Stimulated activated memory B cell treated with anti-CD40 and anti-IgM and Interleukin-4, amounts not matched to agents 10 μg/mL and 1 μg/mL and 100 μg/mL, for 72 hours (primary cell): Measurements from ENCODE around the gene CEACAM1.
"Not testable (repeated sequence)": the region's sequence is repeated elsewhere in the genome, so short reads cannot be mapped to it uniquely, and the experiment has no call there.

ENCODE experiments used
- ATAC-seq: fragments of 150-1000 bp; cut with Tn5 transposase; 2 replicates; pipeline ENCODE4 v1.10.0; 2021
- H3K27ac Mint-ChIP-seq: one replicate; pipeline ENCODE4 v1.8.0; 2022; ENCODE audit warnings: mild to moderate bottlenecking, mixed read lengths
- H3K27me3 Mint-ChIP-seq: one replicate; pipeline ENCODE4 v1.8.0; 2022; ENCODE audit warnings: mixed read lengths
- H3K36me3 Mint-ChIP-seq: one replicate; pipeline ENCODE4 v1.8.0; 2022; ENCODE audit warnings: mixed read lengths
- H3K4me1 Mint-ChIP-seq: one replicate; pipeline ENCODE4 v1.8.0; 2022; ENCODE audit warnings: mixed read lengths
- H3K4me3 Mint-ChIP-seq: one replicate; pipeline ENCODE4 v1.8.0; 2022; ENCODE audit warnings: mild to moderate bottlenecking, moderate library complexity, mixed read lengths
- H3K9me3 Mint-ChIP-seq: one replicate; pipeline ENCODE4 v1.8.0; 2022; ENCODE audit warnings: mixed read lengths

CEACAM1 gene

DNA sequence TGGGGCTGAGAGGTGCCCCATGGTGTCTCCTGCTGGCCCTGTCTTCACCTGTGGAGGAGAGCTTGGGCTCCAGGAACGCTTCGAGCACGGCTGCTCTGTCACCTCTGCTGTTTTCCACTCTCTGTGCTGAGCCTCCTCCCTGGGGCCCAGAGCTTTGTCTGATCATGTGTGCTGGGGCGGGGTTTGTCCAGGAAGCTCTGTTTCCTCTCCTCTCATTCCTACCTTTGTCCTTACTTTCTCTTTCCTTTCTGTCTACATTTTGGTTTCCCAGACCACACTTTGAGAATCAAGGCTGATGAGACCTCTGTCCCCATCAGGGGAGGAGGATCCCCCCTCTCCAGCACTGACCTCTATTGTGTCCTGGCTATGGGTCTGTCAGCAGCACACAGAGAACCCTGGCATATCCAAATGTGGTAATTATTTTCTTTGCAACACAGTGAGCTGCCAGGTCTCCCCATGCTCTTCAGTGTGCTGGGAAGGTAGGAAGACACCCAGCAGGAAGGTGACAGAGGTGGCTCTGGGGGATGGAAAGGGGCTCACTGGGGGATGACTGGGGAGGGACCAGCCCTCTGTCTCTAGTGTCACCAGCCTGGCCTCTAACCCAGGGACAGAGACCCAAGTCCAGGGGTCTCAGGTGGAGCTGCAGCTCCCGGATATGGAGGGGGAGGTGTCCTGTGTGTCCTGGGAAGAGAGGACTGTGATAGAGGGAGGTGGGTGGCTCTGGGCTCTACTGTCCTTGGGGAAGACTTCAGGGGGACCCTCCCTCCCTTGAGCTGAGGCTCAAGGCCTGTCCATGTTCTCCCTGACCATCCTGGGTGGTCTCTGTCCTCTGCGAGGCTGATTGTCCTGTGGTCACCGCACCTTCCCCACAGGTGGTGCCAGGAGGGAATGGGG is at the start of gene CEACAM1:
Gene CEACAM1, minus strand, starts transcription at position 128 of the 894 bp plus-strand sequence. Its CDS starts 107 bp downstream, at position 21.
- Mint-ChIP-seq H3K9me3 (no peaks in the 10 kb centered on the region), H3K4me3 (peak within 1 kb of the TSS; percentile 75), H3K27me3 (no peaks in the 10 kb centered on the region), H3K4me1 (peaks cover 40% of the 10 kb centered on the region), H3K36me3 (no peaks in the 10 kb centered on the region), H3K27ac (peak within 1 kb of the TSS; percentile 80)
- peak; percentile 77 for ATAC-seq

DNA sequence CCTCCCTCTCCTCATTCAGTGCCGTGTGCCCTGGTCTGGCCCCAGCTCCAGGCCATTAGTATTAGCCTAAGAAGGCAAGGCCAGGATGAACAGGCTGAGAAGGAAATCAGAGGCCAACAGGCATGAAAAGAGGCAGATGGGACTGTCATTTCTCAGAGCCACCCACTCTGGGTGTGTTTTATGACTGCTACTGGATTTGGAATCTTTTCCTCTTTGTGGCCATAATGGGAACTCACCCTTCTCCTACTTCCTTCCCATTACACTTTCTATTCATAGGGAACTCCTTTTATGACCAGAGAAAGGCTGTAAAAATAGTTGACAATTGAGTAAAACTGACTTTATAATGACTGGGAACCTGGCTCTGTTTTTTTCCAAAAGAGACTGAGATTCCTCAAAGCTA is 48.7 kb upstream of the CEACAM1 start:
- Mint-ChIP-seq H3K4me3 (no peak overlapping the region), H3K27me3 (no peaks in the 10 kb centered on the region), H3K27ac (peak overlapping the region; percentile 81), H3K9me3 (no peaks in the 10 kb centered on the region), H3K4me1 (peaks cover 17% of the 10 kb centered on the region), H3K36me3 (no peaks in the 10 kb centered on the region)
- no peak for ATAC-seq

DNA sequence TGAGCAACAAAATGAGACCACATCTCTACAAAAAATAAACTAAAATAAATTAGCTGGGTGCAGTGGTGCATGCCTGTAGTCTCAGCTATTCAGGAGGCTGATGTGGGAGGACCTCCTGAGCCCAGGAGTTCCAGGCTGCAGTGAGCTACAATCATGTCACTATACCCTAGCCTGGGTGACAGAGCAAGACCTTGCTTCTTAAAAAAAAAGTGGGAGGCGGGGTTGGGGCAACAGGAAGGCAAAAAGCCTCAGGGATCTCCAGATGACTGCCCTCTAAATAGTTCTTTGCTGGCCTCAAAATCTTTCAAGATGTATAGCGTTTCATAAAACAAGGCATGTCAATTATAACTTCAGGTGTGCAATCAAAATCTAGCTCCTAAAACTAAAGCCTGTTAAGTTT is 48.0 kb upstream of the CEACAM1 start:
- Mint-ChIP-seq H3K27ac (peak overlapping the region; percentile 81), H3K27me3 (no peaks in the 10 kb centered on the region), H3K9me3 (no peaks in the 10 kb centered on the region), H3K4me3 (no peak overlapping the region), H3K36me3 (no peaks in the 10 kb centered on the region), H3K4me1 (peaks cover 17% of the 10 kb centered on the region)
- peak; percentile 43 for ATAC-seq

DNA sequence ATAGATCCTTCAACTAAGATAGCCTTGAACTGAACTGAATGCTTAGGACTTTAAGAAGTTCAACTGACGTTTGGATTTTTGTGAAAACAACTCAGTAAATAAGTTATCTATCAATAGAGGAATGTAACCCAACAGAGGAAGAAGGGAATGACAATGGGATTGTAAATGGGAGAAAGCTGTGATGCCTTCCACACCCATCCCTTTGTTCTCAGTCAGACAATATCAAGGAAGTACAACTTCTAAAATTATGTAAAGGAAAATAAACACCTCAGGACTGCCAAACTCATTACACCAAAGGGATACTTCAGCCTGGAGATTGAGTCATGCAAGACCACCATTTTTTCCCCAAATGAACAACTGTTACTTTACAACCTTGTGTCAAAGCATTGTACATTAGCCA is 45.4 kb upstream of the CEACAM1 start:
- Mint-ChIP-seq H3K4me1 (peaks cover 17% of the 10 kb centered on the region), H3K9me3 (no peaks in the 10 kb centered on the region), H3K4me3 (no peak overlapping the region), H3K36me3 (no peaks in the 10 kb centered on the region), H3K27me3 (no peaks in the 10 kb centered on the region), H3K27ac (no peak overlapping the region)
- ATAC-seq, result no peak

DNA sequence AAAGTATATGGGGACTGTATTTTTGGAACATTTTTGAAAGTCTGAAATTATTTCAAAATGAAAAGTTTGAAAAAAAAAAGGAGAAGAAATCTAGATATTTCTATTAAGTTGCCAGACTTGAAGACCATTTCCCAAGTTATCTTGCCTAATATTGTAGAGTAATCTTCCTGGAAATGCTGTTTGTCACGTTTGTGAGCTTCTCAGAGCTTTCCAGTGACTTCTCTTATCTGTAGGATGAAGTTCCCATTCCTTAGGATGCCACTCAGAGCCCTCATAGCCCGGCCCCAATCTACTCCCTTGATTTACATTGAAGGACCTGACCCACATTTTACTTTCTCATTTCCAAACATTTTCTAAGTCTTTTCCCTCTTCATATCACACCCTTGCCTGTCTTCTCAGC is 42.8 kb upstream of the CEACAM1 start:
- Mint-ChIP-seq H3K27ac (no peak overlapping the region), H3K9me3 (no peaks in the 10 kb centered on the region), H3K4me3 (no peak overlapping the region), H3K36me3 (no peaks in the 10 kb centered on the region), H3K27me3 (no peaks in the 10 kb centered on the region), H3K4me1 (peaks cover 23% of the 10 kb centered on the region)
- no peak for ATAC-seq

DNA sequence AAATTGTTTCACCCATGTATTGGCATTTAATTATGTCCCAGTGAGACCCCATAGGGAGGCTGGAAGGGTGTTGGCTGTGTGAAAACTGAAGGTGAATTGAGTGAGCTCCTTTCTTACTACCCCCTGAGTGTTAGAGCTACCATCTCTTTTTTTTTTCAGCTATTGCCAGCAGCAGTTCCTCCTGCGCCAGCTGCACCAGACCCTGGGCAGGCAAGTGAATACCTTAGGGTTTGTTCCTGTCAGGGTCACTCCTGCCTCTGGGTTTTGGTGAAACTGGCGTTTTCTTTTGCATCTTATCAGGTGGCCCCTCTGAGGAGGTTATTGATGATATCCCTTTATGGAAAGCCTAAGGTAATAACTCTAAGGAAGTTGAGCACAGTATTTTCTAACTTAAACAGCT is 40.9 kb upstream of the CEACAM1 start:
- Mint-ChIP-seq H3K4me1 (peaks cover 19% of the 10 kb centered on the region), H3K9me3 (no peaks in the 10 kb centered on the region), H3K27me3 (no peaks in the 10 kb centered on the region), H3K36me3 (no peaks in the 10 kb centered on the region), H3K27ac (peak overlapping the region; percentile 1), H3K4me3 (no peak overlapping the region)
- no peak for ATAC-seq

DNA sequence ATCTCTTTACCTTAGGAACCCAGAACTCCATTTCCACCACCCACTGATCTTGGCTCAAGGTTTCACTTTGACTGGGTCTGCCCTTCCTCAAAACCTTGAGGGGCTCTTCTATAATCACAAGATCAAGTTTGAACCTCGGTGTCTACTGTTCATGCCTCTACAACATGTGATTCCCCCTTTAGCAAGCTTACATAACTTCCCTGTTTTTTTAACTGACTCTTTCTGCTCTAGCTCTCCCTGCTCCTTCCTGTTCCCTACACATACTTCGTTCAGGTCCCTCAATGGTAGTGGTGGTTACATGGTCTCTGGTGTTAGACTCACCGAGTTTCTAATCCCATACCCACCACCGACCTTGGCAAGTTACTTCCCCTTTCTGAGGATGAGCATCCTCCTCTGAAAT is 39.7 kb upstream of the CEACAM1 start:
- Mint-ChIP-seq H3K27ac (no peak overlapping the region), H3K9me3 (no peaks in the 10 kb centered on the region), H3K36me3 (no peaks in the 10 kb centered on the region), H3K27me3 (peaks cover 6% of the 10 kb centered on the region), H3K4me3 (no peak overlapping the region), H3K4me1 (peaks cover 25% of the 10 kb centered on the region)
- ATAC-seq, result peak; percentile 77

DNA sequence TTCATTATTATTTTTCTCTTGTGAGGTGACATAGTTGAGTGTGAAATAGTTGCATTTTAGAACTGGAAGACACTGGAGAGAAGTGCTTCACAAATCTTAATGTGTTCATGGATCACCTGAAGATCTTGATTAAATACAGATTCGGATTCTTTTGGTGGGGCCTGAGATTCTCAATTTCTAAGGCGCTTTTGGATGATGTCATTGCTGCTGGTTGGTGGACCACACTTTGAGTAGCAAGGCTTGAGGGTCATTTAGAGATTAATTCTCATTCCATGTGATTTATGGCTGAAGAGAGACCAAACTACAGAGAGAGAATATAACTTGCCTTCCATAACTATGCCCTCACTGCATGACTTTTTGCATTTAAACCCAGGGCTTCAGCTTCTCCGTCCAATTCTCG is 39.3 kb upstream of the CEACAM1 start:
- no peaks in the 10 kb centered on the region for H3K36me3 Mint-ChIP-seq
- no peaks in the 10 kb centered on the region for H3K9me3 Mint-ChIP-seq
- peaks cover 8% of the 10 kb centered on the region for H3K27me3 Mint-ChIP-seq
- H3K4me1 Mint-ChIP-seq, result peaks cover 25% of the 10 kb centered on the region
- ATAC-seq, result no peak
- no peak overlapping the region for H3K27ac Mint-ChIP-seq
- H3K4me3 Mint-ChIP-seq, result no peak overlapping the region

DNA sequence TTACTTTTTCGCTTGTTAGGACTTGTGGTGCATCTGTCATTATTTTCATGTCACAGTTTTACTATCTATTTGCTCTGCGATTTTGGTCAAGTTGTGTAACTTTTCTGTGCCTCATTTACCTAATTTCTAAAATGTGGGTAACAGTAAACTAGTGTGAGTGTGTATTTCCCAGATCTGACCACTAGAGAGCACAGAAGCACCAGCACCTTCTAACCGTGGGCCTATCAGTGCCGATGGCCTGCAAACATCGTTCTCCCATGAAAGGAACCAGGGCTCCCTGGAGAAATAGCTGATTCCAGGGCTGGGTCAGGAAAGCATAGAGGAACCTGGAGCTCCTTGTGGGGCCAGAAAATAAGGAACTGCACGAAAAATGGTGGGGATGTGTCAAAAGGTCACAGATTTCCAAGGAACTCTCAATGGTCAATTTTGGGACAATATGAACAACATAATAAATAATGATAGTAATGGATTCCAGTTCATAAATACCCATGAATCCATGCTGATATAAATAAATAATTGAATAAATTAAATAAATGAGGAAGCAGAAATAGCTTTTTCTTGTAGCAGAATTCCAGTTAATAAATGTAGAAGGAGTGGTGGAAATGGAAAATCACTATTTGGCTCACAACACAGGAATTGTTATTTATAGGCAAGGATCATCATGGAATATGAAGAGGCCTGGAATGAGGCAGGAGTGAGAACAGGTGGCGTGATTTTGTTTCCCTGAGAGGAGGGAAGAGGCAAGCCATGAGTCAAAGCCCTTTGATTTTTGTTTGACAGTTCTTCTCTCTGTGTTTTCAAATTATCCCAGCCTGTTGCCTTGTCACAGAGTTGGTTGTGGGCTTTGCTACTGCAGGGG is 35.3 kb upstream of the CEACAM1 start:
- ATAC-seq, result peak; percentile 69
- H3K36me3 Mint-ChIP-seq, result no peaks in the 10 kb centered on the region
- no peak overlapping the region for H3K27ac Mint-ChIP-seq
- peaks cover 25% of the 10 kb centered on the region for H3K4me1 Mint-ChIP-seq
- no peak overlapping the region for H3K4me3 Mint-ChIP-seq
- H3K9me3 Mint-ChIP-seq, result no peaks in the 10 kb centered on the region
- peaks cover 33% of the 10 kb centered on the region for H3K27me3 Mint-ChIP-seq

DNA sequence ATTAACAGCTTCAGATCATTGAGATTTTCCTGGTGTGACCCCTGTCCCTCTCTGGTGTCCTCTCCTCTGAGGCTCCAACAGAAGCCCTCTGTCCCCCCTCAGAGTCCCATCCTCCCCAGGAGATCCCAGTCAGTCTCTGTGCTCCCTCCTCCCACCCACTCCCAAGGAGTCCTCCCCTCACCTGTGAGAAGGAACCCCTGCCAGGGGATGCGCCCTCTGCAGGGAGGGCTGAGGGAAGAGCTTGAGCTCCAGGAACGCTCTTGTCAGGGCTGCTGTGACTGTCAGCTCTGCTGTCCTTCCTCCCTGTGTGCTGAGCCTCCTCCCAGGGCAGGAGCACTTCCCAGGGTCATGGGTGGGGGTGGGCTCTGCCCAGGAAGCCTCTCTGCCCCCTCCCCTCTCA is 33.2 kb upstream of the CEACAM1 start:
- no peak for ATAC-seq
- Mint-ChIP-seq H3K27me3 (peaks cover 54% of the 10 kb centered on the region), H3K4me3 (no peak overlapping the region), H3K9me3 (no peaks in the 10 kb centered on the region), H3K4me1 (peaks cover 10% of the 10 kb centered on the region), H3K27ac (no peak overlapping the region), H3K36me3 (no peaks in the 10 kb centered on the region)

DNA sequence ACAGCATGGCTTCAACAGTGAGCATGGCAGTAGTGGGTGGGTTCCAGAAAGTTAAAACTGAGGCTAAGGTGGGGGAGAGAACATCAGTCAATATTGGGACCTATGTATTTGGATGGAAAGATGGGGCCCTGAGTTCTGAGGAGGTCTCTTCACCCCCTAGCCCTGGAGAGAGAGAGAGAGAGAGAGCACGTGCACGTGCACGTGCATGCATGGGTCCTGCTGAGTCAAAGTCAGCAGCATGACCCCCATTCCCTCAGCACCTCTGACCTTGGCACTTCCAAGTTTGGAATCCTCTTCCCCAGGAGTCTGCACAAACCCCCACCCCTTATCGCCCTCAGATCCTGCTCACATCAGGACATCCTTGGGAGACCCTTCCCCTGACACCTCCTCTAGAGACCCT is 32.5 kb upstream of the CEACAM1 start:
- Mint-ChIP-seq H3K4me1 (peaks cover 13% of the 10 kb centered on the region), H3K27ac (no peak overlapping the region), H3K9me3 (no peaks in the 10 kb centered on the region), H3K4me3 (no peak overlapping the region), H3K36me3 (no peaks in the 10 kb centered on the region), H3K27me3 (peaks cover 62% of the 10 kb centered on the region)
- ATAC-seq, result no peak

DNA sequence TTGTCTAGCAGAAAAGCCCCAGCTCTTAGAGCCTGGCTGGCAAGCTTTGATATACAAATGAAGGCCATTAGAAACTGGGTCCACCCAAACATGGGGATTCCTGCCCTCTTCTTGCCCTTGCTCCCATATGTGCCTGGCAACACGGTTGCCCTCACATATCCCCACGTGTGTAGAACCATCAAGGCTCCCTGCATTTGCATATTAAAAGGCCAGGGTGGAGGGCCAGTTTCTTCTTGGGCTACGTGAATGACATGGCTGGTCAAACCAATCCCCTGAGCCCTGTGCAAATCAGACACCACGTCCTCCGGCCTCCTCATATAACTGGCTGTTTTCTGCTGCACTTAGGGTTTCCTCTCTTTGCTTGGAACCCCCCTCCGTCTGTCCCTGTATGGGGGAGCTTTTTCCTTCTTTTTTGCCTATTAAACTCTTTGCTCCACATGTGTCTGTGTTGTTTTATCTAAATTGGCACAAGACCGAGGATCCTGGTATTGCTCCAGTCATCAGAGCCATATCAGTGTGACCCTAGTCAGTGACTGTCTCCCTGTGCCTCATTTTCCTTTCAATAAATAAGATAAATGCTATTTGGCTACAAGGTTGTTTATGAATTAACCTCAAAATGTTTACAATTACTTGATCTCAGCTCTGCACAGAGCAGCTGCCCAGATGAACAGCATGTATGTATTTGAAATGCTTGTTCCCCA is 30.3 kb upstream of the CEACAM1 start:
- ATAC-seq, result no peak
- Mint-ChIP-seq H3K4me3 (no peak overlapping the region), H3K4me1 (peaks cover 30% of the 10 kb centered on the region), H3K27me3 (peaks cover 83% of the 10 kb centered on the region), H3K36me3 (no peaks in the 10 kb centered on the region), H3K9me3 (no peaks in the 10 kb centered on the region), H3K27ac (no peak overlapping the region)

DNA sequence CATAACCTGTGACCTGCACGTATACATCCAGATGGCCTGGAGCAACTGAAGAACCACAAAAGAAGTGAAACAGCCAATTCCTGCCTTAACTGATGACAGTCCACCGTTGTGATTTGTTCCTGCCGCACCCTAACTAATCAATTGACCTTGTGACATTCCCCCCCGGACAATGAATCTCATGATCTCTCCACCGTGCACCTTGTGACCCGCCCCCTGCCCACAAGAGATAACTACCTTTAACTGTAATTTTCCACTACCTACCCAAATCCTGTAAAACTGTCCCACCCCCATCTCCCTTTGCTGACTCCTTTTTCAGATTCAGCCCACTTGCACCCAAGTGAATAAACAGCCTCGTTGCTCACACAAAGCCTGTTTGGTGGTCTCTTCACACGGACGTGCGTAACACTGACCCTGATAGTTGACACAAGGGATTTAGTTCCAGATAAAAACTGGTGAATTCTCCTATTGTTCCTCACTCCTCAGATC is 29.1 kb upstream of the CEACAM1 start:
- ATAC-seq, H3K9me3 Mint-ChIP-seq, H3K4me3 Mint-ChIP-seq, H3K27ac Mint-ChIP-seq, H3K36me3 Mint-ChIP-seq: not testable (repeated sequence)
- peaks cover 33% of the 10 kb centered on the region for H3K4me1 Mint-ChIP-seq
- H3K27me3 Mint-ChIP-seq, result peaks cover 82% of the 10 kb centered on the region

DNA sequence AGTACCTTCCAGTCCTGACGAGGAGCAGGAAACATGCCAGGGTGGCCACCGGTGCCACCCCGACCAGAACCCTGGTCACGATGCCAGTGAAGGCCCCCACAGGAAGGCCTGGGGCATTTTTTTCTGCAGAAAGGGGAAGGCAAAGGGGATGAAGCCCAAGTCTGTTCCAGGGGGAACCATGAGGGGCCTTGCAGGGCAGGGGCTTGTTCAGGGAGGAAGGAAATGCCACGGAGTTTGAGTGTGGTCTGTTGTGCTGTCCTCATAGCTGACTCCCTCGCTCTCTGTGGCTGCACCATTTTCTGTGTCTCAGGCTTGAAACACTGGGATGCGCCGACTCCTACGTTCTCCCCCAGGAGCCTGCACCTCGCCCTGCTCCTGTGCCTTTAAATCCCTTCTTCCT is 27.5 kb upstream of the CEACAM1 start:
- Mint-ChIP-seq H3K9me3 (peaks cover 6% of the 10 kb centered on the region), H3K4me1 (peaks cover 33% of the 10 kb centered on the region), H3K27me3 (peaks cover 84% of the 10 kb centered on the region), H3K27ac (no peak overlapping the region), H3K4me3 (no peak overlapping the region), H3K36me3 (no peaks in the 10 kb centered on the region)
- ATAC-seq, result peak; percentile 4

DNA sequence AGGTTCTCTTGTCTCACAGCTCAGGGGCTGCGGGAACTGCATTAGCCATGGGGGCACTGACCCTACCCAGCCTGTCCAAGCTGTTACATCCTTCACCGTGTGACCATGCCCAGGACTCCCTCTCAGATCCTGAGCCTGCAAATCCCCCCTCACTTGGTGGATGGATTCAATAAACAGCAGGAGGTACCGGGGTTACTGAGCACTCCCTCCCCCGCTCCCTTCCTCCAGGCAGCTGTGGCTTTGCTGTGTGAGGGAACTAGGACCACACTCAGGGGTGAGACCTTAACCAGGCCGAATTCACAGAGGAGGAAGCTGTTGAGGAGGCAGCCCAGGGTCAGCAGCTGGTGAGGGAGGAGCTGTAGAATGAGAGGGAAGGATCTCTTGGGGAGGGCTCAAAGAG is 27.0 kb upstream of the CEACAM1 start:
- no peaks in the 10 kb centered on the region for H3K36me3 Mint-ChIP-seq
- H3K27me3 Mint-ChIP-seq, result peaks cover 86% of the 10 kb centered on the region
- peaks cover 6% of the 10 kb centered on the region for H3K9me3 Mint-ChIP-seq
- no peak overlapping the region for H3K27ac Mint-ChIP-seq
- ATAC-seq, result peak; percentile 14
- no peak overlapping the region for H3K4me3 Mint-ChIP-seq
- H3K4me1 Mint-ChIP-seq, result peaks cover 33% of the 10 kb centered on the region
